GM19438 (cell line): ENCODE measurements around the gene TCP1.
"Not testable (repeated sequence)": the region's sequence is repeated elsewhere in the genome, so short reads cannot be mapped to it uniquely, and the experiment has no call there.

Source experiments
- ATAC-seq: cut with Tn5 transposase; IDR thresholded peaks from one replicate; pipeline ENCODE4 v1.9.1; 2021; ENCODE audit warnings: low read depth; ENCODE audit not compliant: unreplicated experiment

The TCP1 gene

GRCh38 chr6:159745081-159745480 is 44.3 kb downstream of the TCP1 start:
- no peak for ATAC-seq

- no peak for ATAC-seq
Observed at GRCh38 chr6:159742165-159742564, 47.2 kb downstream of the TCP1 start.

DNA sequence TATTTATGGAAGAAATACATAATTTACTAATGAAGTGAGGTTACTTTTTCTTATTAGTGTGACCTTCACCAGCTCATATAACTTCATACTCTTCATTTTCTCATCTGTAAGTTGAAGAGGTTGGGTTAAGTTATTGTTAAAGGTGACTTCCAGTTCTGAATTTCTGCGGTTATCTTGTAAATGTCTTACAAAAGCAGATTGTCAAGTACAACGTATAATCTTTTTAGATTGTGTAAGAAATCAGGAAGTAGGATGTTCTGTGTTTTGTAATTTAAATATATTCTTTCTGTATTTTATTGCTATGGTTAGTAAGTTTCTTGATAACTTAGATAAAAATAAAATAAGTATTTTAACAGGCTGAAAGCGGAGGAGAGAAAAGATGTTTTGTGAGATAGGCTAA is 50.1 kb downstream of the TCP1 start:
- ATAC-seq, result no peak

DNA sequence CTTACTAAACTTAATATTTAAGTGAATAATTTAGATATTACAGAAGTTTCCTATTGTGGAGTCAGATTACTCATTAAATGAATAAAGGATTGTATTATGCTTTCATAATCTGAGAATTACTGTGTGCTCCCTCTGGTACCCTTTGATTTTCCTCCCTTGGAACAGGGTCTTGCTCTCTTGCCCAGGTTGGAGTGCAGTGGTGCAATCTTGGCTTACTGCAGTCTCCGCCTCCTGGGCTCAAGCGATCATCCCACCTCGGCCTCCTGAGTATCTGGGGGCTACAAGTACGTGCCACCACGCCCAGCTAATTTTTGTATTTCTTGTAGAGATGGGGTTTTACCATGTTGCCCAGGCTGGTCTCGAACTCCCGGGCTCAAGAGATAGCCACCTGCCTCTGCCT is 52.5 kb downstream of the TCP1 start:
- ATAC-seq, result no peak

DNA sequence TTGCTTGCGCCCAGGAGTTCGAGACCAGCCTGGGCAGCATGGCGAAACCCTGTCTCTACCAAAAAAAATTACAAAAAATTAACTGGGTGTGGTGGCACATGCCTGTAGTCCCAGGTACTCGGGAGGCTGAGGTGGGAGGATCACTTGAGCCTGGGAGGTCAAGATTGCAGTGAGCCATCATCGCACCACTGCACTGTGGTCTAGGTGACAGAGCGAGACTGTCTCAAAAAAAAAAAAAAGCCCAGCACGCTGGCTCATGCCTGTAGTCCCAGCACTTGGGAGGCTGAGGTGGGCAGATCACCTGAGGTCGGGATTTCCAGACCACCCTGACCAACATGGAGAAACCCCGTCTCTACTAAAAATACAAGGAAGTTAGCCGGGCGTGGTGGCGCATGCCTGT is 56.0 kb downstream of the TCP1 start:
- ATAC-seq, result not testable (repeated sequence)

- ATAC-seq, result not testable (repeated sequence)
Observed at GRCh38 chr6:159732550-159732949, 56.9 kb downstream of the TCP1 start.

- no peak for ATAC-seq
Observed at GRCh38 chr6:159730332-159730676, 59.1 kb downstream of the TCP1 start.

DNA sequence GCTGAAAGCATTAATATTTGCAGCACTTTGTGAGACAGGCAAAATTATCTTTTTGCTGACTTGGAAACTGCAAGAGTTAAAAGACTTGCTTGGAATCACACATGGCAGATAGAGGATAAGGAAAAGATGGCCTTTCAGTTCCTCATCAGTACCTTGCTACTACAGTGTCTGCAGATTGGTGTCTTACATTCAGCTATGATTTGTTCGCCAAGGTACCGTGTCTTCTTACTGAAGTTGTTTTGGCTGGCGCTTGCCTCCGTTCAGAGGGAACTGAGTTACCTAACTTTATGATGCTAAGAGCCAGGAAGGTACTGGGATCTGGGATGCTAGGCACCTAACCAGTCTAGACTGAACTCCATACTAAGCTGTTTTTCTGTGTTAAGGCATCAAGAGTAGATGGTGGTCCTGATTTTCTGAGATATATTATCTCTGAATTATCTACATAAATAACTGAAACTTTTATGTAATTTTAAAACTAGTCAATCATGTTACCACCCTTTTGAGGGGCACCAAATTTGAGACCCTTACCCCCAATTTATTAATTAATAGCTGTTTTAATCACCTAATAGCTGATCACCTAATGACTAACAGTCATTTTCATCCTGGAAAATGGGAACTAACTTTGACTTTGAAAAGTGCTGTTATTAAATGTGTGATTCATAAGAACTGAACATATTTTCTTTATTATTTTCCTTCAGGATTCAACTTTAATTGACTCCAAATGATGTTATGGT is 59.6 kb downstream of the TCP1 start:
- no peak for ATAC-seq

GRCh38 chr6:159728531-159728964 is 60.9 kb downstream of the TCP1 start:
- ATAC-seq, result no peak
